Measurements from ENCODE around the gene DOCK7. TPM values are rescaled to one million over a fixed set of nuclear protein-coding genes. Genes with fewer than 3 reads are reported as not detected.

The DOCK7 gene
- total and polyA plus RNA-seq, 4 donors: 6.1 to 64.1 (median 29.3) TPM

Other genes with a start within 250 kb of the DOCK7 start
- not detected for gene ANGPTL3, start 90.9 kb downstream of the DOCK7 start, total RNA-seq
- gene ANGPTL3, start 90.9 kb downstream of the DOCK7 start, polyA plus RNA-seq: under 1 TPM in 1 of 2 donors, not detected in 1; 0.13 TPM
- 10 to 100 TPM; 11.0 to 18.4 TPM for gene ATG4C, start 95.7 kb upstream of the DOCK7 start, total RNA-seq
- gene ATG4C, start 95.7 kb upstream of the DOCK7 start, polyA plus RNA-seq: 1 to 10 TPM; 5.8 TPM

All from aorta (tissue), 4 donors.